SK-N-SH (cell line): ENCODE measurements around the gene C19orf18. TPM values are rescaled to one million over a fixed set of nuclear protein-coding genes. Genes with fewer than 3 reads are reported as not detected.

ENCODE experiments used
- CTCF ChIA-PET: fragments of 300-600, 350-600 bp; formaldehyde crosslinking; extraction: SDS; loops from one replicate; lab custom pipeline; 2021; lab: Yijun Ruan, JAX
- POLR2A ChIA-PET: fragments of 350-600 bp; sonication (Branson Sonifier 250); formaldehyde crosslinking; extraction: SDS; loops from one replicate; lab custom pipeline; 2020; ENCODE audit warnings: antibody characterized with exemption, inconsistent platforms; lab: Yijun Ruan, JAX
- DNase-seq: peaks from one replicate; pipeline ENCODE4 v3.0.0; 2012
- H2AFZ ChIP-seq: fragments of 200-600 bp; sonication (generic); 2 replicates; pipeline ENCODE4 v1.8.1; 2016; ENCODE audit warnings: antibody characterized with exemption, mild to moderate bottlenecking, low read depth
- H3F3A ChIP-seq: fragments of 200-600 bp; sonication (generic); replicated peaks from 2 replicates; pipeline ENCODE3; 2016; ENCODE audit warnings: antibody characterized with exemption, mild to moderate bottlenecking; ENCODE audit not compliant: insufficient read depth
- H3K27ac ChIP-seq, 2 experiments: fragments of 200-500 bp in 1 of 2; fragments of 200-600 bp in 1 of 2; sonication (Bioruptor generic) in 1 of 2; sonication (generic), shearing (Covaris generic) in 1 of 2; 2 replicates each; pipeline versions ENCODE4 v1.5.1 to v1.6.1; 2014 to 2016; ENCODE audit warnings: low read depth in 2 of 2, inconsistent platforms in 1 of 2, low read length in 1 of 2, mild to moderate bottlenecking in 1 of 2, mixed read lengths in 1 of 2
- H3K27me3 ChIP-seq: fragments of 200-600 bp; sonication (generic), shearing (Covaris generic); 2 replicates; pipeline ENCODE4 v1.6.1; 2016; ENCODE audit warnings: mixed run types; ENCODE audit not compliant: insufficient read depth
- H3K36me3 ChIP-seq, 2 experiments: fragments of 200-500 bp in 1 of 2; fragments of 200-600 bp in 1 of 2; sonication (Bioruptor generic) in 1 of 2; sonication (generic) in 1 of 2; replicated peaks in 1 of 2; 2 replicates each; pipeline versions ENCODE3 to v1.5.1; 2014 to 2016; ENCODE audit warnings: low read length in 1 of 2, mild to moderate bottlenecking in 1 of 2; ENCODE audit not compliant: insufficient read depth in 2 of 2, control insufficient read depth in 1 of 2
- H3K4me1 ChIP-seq, 2 experiments: fragments of 200-500 bp in 1 of 2; fragments of 200-600 bp in 1 of 2; sonication (Bioruptor generic) in 1 of 2; sonication (generic), shearing (Covaris generic) in 1 of 2; 2 replicates each; pipeline versions ENCODE4 v1.5.1 to v1.6.1; 2014 to 2016; ENCODE audit warnings: low read depth in 1 of 2, low read length in 1 of 2, mixed run types in 1 of 2; ENCODE audit not compliant: insufficient read depth in 2 of 2, control insufficient read depth in 1 of 2
- H3K4me2 ChIP-seq: fragments of 200-600 bp; sonication (generic), shearing (Covaris generic); 2 replicates; pipeline ENCODE4 v1.6.1; 2017; ENCODE audit warnings: mixed run types
- H3K4me3 ChIP-seq, 2 experiments: fragments of 200-500 bp in 1 of 2; fragments of 200-600 bp in 1 of 2; sonication (Bioruptor generic) in 1 of 2; sonication (generic), shearing (Covaris generic) in 1 of 2; 2 replicates each; pipeline versions ENCODE4 v1.5.1 to v1.8.1; 2014 to 2016; ENCODE audit warnings: low read depth in 2 of 2, inconsistent platforms in 1 of 2, low read length in 1 of 2, mild to moderate bottlenecking in 1 of 2, mixed read lengths in 1 of 2, moderate library complexity in 1 of 2
- H3K79me2 ChIP-seq: fragments of 200-600 bp; sonication (generic); 2 replicates; pipeline ENCODE4 v1.8.1; 2017; ENCODE audit warnings: mild to moderate bottlenecking; ENCODE audit not compliant: insufficient read depth
- H3K9ac ChIP-seq: fragments of 200-600 bp; sonication (generic); 2 replicates; pipeline ENCODE4 v1.6.1; 2017; ENCODE audit warnings: mixed run types
- H3K9me2 ChIP-seq: fragments of 200-600 bp; sonication (generic); 2 replicates; pipeline ENCODE4 v1.6.1; 2017; ENCODE audit warnings: mixed run types
- H3K9me3 ChIP-seq: fragments of 200-600 bp; sonication (generic); 2 replicates; pipeline ENCODE4 v1.6.1; 2017; ENCODE audit warnings: mixed run types, mild to moderate bottlenecking, moderate library complexity
- H4K20me1 ChIP-seq: fragments of 200-600 bp; sonication (generic); 2 replicates; pipeline ENCODE4 v1.6.1; 2017; ENCODE audit warnings: mild to moderate bottlenecking, mixed run types; ENCODE audit not compliant: insufficient read depth
- CTCF ChIP-seq: fragments of 200-600 bp; sonication (generic); IDR thresholded peaks from 2 replicates; pipeline ENCODE4 v1.6.1; 2017; ENCODE audit warnings: antibody characterized with exemption, mild to moderate bottlenecking, moderate library complexity
- EP300 ChIP-seq, 2 experiments: IDR thresholded peaks; 2 replicates each; pipeline versions ENCODE4 v1.4.0 to v1.6.1; 2012; ENCODE audit warnings: borderline replicate concordance in 1 of 2, low read depth in 1 of 2, low read length in 1 of 2
- EZH2phosphoT487 ChIP-seq: fragments of 200-600 bp; sonication (generic); IDR thresholded peaks from 2 replicates; pipeline ENCODE4 v1.6.1; 2017; ENCODE audit warnings: low read depth, mixed run types, mild to moderate bottlenecking, antibody characterized with exemption, moderate library complexity, borderline replicate concordance
- FOSL2 ChIP-seq: IDR thresholded peaks from 2 replicates; pipeline ENCODE4 v1.4.0; 2012; ENCODE audit warnings: low read depth, mild to moderate bottlenecking, moderate library complexity, borderline replicate concordance
- FOXM1 ChIP-seq: IDR thresholded peaks from 2 replicates; pipeline ENCODE4 v1.4.0; 2012; ENCODE audit warnings: low read depth, mild to moderate bottlenecking
- GABPA ChIP-seq: IDR thresholded peaks from 2 replicates; pipeline ENCODE4 v1.4.0; 2012; ENCODE audit warnings: low read depth, mild to moderate bottlenecking
- MXI1 ChIP-seq: IDR thresholded peaks from 2 replicates; pipeline ENCODE4 v1.6.1; 2012; ENCODE audit warnings: mild to moderate bottlenecking, low read depth, low read length, improper control_type of control experiment
- NFIC ChIP-seq: IDR thresholded peaks from 2 replicates; pipeline ENCODE4 v1.4.0; 2012; ENCODE audit warnings: borderline replicate concordance
- NRF1 ChIP-seq: IDR thresholded peaks from 2 replicates; pipeline ENCODE4 v1.6.1; 2012; ENCODE audit warnings: low read depth, mild to moderate bottlenecking, low read length
- PBX3 ChIP-seq: IDR thresholded peaks from 2 replicates; pipeline ENCODE4; 2012
- POLR2AphosphoS5 ChIP-seq: IDR thresholded peaks from 2 replicates; pipeline ENCODE4 v1.6.1; 2012; ENCODE audit warnings: low read depth, low read length
- RAD21 ChIP-seq: IDR thresholded peaks from 2 replicates; pipeline ENCODE4 v1.6.1; 2012; ENCODE audit warnings: mild to moderate bottlenecking, low read length
- RCOR1 ChIP-seq: fragments of 150-350 bp; IDR thresholded peaks from 2 replicates; pipeline ENCODE4 v1.6.1; 2017; ENCODE audit warnings: antibody characterized with exemption, low read length
- RFX5 ChIP-seq: IDR thresholded peaks from 2 replicates; pipeline ENCODE4 v1.6.1; 2012; ENCODE audit warnings: mild to moderate bottlenecking, improper control_type of control experiment, low read length
- RXRA ChIP-seq: IDR thresholded peaks from 2 replicates; pipeline ENCODE4 v1.4.0; 2012; ENCODE audit warnings: low read depth, mild to moderate bottlenecking, borderline replicate concordance
- SMC3 ChIP-seq: IDR thresholded peaks from 2 replicates; pipeline ENCODE4 v1.6.1; 2012; ENCODE audit warnings: low read depth, low read length, improper control_type of control experiment
- TAF1 ChIP-seq: IDR thresholded peaks from 2 replicates; pipeline ENCODE4 v1.6.1; 2012; ENCODE audit warnings: low read depth, mild to moderate bottlenecking, low read length, moderate library complexity, borderline replicate concordance
- TEAD4 ChIP-seq: IDR thresholded peaks from 2 replicates; pipeline ENCODE4 v1.4.0; 2012; ENCODE audit warnings: mild to moderate bottlenecking, borderline replicate concordance; ENCODE audit not compliant: insufficient read depth
- YY1 ChIP-seq: IDR thresholded peaks from 2 replicates; pipeline ENCODE4 v1.4.0; 2012; ENCODE audit warnings: low read depth, mild to moderate bottlenecking
- WGBS: methylation state at CpG from one replicate; pipeline ENCODE4 v1.1.6; 2017; ENCODE audit warnings: low lambda C conversion rate; 5-methylcytosine and 5-hydroxymethylcytosine counted together
- polyA plus RNA-seq, 3 experiments: library from polyadenylated mRNA; depleted of rRNA; stranded (reverse); fragments of >200 nt; gene quantifications; 2 replicates each; pipeline ENCODE4 v1.2.3, GENCODE V29; 2012

Gene C19orf18
- polyA plus RNA-seq, 1 of the 3 experiments (the other 2 are of a cell fraction): not detected

GRCh38 chr19:58021541-58022282 lies 47.4 kb upstream of the C19orf18 start:
- 48% methylated on average over 27 of the region's 30 CpGs for WGBS
- CTCF ChIA-PET: interaction anchor here (1.3 kb wide), 1 partner anchor 134 kb away, joined by 5 read pairs; no protein-coding TSS in a partner anchor
- Histone ChIP-seq H3K4me3 (no peak overlapping the region), H3K4me1 (no peaks in the 10 kb centered on the region), H3K36me3 (no peaks in the 10 kb centered on the region), H4K20me1 (no peaks in the 10 kb centered on the region), H3K9me2 (no peaks in the 10 kb centered on the region), H3K4me2 (no peak overlapping the region), H3F3A (no peaks in the 10 kb centered on the region), H3K9ac (no peak overlapping the region), H3K9me3 (no peaks in the 10 kb centered on the region), H3K27ac (no peak overlapping the region), H3K79me2 (no peaks in the 10 kb centered on the region), H2AFZ (no peak overlapping the region), H3K27me3 (no peaks in the 10 kb centered on the region)
- peak; percentile 38; the same call in 1 of the 2 replicates for TF ChIP-seq CTCF
- peak; percentile 23; the same call in 1 of the 2 replicates for TF ChIP-seq SMC3
- TF ChIP-seq RAD21: peak; percentile 56
- no peak for TF ChIP-seq FOXM1
- POLR2A ChIA-PET: no interaction called here
- DNase-seq: peak; percentile 81

- 13% methylated on average over 7 of the region's 7 CpGs for WGBS
- Histone ChIP-seq H3K27me3 (no peaks in the 10 kb centered on the region), H3K79me2 (no peaks in the 10 kb centered on the region), H3K27ac (no peak overlapping the region), H4K20me1 (no peaks in the 10 kb centered on the region), H3K9ac (no peak overlapping the region), H3K36me3 (no peaks in the 10 kb centered on the region), H3K4me3 (no peak overlapping the region), H3K9me3 (no peaks in the 10 kb centered on the region), H3K4me2 (no peak overlapping the region), H3F3A (no peaks in the 10 kb centered on the region), H3K9me2 (no peaks in the 10 kb centered on the region), H3K4me1 (no peaks in the 10 kb centered on the region), H2AFZ (no peak overlapping the region)
- TF ChIP-seq RFX5 (no peak), MXI1 (no peak), FOSL2 (no peak)
- POLR2A ChIA-PET: no interaction called here
- CTCF ChIA-PET: interaction anchor here (0.8 to 1.3 kb wide), 3 partner anchors 17 to 135 kb away, joined by 3 to 6 read pairs (median 3); partner anchors contain the start of gene ZNF606
- no peak for DNase-seq
Measured at GRCh38 chr19:58020129-58020528, 45.8 kb upstream of the C19orf18 start.

GRCh38 chr19:58014141-58014540 lies 39.8 kb upstream of the C19orf18 start:
- POLR2A ChIA-PET: no interaction called here
- H3K9ac ChIP-seq: no peak overlapping the region
- no peaks in the 10 kb centered on the region for H3K27me3 ChIP-seq
- no peak overlapping the region for H3K4me2 ChIP-seq
- CTCF ChIA-PET: no interaction called here
- DNase-seq: no peak
- no peaks in the 10 kb centered on the region for H3K36me3 ChIP-seq
- H3K4me1 ChIP-seq: no peaks in the 10 kb centered on the region
- no peaks in the 10 kb centered on the region for H3K79me2 ChIP-seq
- no peaks in the 10 kb centered on the region for H4K20me1 ChIP-seq
- no peak overlapping the region for H2AFZ ChIP-seq
- H3F3A ChIP-seq: no peaks in the 10 kb centered on the region
- H3K9me2 ChIP-seq: no peaks in the 10 kb centered on the region
- WGBS: 8% methylated on average over 5 of the region's 5 CpGs
- no peak overlapping the region for H3K27ac ChIP-seq
- no peak overlapping the region for H3K4me3 ChIP-seq
- 0 out of 2 replicates have a peak, but pooled peaks cover 3% of the 10 kb centered on the region for H3K9me3 ChIP-seq
- TF ChIP-seq TEAD4: no peak
- TF ChIP-seq RFX5: no peak
- TF ChIP-seq RXRA: no peak
- TF ChIP-seq FOSL2: no peak
- TF ChIP-seq TAF1: no peak
- no peak for TF ChIP-seq YY1
- no peak for TF ChIP-seq PBX3
- TF ChIP-seq RCOR1: no peak
- no peak for TF ChIP-seq NFIC
- TF ChIP-seq GABPA: no peak
- no peak for TF ChIP-seq SMC3
- TF ChIP-seq EZH2phosphoT487: no peak
- TF ChIP-seq NRF1: no peak
- TF ChIP-seq EP300 (IDR thresholded peaks at IDR 0.05; ENCODE audit: borderline replicate concordance in 1 of 2, low read depth in 1 of 2, low read length in 1 of 2): no peak
- TF ChIP-seq POLR2AphosphoS5: no peak
